Esophagus (tissue), 2 donors: ENCODE results near the gene C2CD5. TPM values are rescaled to one million over a fixed set of nuclear protein-coding genes. Genes with fewer than 3 reads are reported as not detected.
"Not testable (repeated sequence)": the region's sequence is repeated elsewhere in the genome, so short reads cannot be mapped to it uniquely, and the experiment has no call there.

Source experiments
- H3K27ac ChIP-seq, 2 donors: one replicate each; pipeline ENCODE4 v1.5.1; 2013; ENCODE audit warnings: low read depth in 2 of 2, mild to moderate bottlenecking in 2 of 2, inconsistent platforms in 1 of 2, low read length in 1 of 2, moderate library complexity in 1 of 2
- H3K27me3 ChIP-seq, 2 donors: one replicate each; pipeline ENCODE4 v1.6.1; 2013; ENCODE audit warnings: low read length in 2 of 2, control low read depth in 1 of 2, mild to moderate bottlenecking in 1 of 2; ENCODE audit not compliant: insufficient read depth in 2 of 2, control insufficient read depth in 1 of 2
- H3K36me3 ChIP-seq, 2 donors: one replicate each; pipeline ENCODE4 v1.6.1; 2013; ENCODE audit warnings: low read length in 1 of 2; ENCODE audit not compliant: control insufficient read depth in 2 of 2, insufficient read depth in 2 of 2
- H3K4me1 ChIP-seq, 2 donors: one replicate each; pipeline ENCODE4 v1.6.1; 2013; ENCODE audit warnings: low read length in 1 of 2; ENCODE audit not compliant: control insufficient read depth in 2 of 2, insufficient read depth in 2 of 2
- H3K4me3 ChIP-seq, 2 donors: one replicate each; pipeline ENCODE4 v1.5.1; 2013; ENCODE audit warnings: low read length in 2 of 2, mild to moderate bottlenecking in 2 of 2, low read depth in 1 of 2, moderate library complexity in 1 of 2
- H3K9me3 ChIP-seq, 2 donors: one replicate each; pipeline ENCODE4 v1.6.1; 2013; ENCODE audit warnings: mild to moderate bottlenecking in 2 of 2, low read depth in 1 of 2, low read length in 1 of 2, moderate library complexity in 1 of 2; ENCODE audit not compliant: control insufficient read depth in 2 of 2, insufficient read depth in 1 of 2
- WGBS, 2 donors: extraction: QIAGEN DNeasy Blood & Tissue Kit; methylation state at CpG; one replicate each; pipeline ENCODE4 v1.1.7; 2013; 5-methylcytosine and 5-hydroxymethylcytosine counted together
- polyA plus RNA-seq, 2 donors: library from polyadenylated mRNA; stranded (reverse); fragments of 200-250 nt; gene quantifications; one replicate each; pipeline ENCODE4 v1.2.3, GENCODE V29; 2013
- donor health status: healthy with polysubstance abuse.
- donor health status: Bipolar disorder and iron deficiency.

C2CD5 gene
- polyA plus RNA-seq, 2 donors, result 9.2 to 9.5 TPM

DNA sequence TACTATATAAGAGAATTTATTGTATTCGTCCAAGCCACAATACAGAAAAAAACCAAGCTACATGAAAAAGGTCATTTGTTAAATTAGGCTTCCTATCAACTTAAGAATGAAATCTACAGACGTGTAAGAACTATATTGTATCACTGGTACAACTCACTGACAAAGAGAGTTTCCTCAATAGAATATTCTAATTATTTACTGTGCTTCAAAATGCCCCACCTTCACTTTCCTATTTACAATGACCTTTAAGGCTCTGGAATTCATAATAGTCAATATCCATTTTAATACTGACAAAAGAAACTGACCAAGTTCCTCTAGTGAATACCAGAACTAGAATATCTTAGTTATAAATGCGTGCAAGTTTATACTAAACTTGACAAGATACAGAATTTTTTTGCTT, 55.9 kb downstream of the C2CD5 start:
- 96 to 97% methylated on average over 3 of the region's 3 CpGs for WGBS, 2 donors
- Histone ChIP-seq H3K4me3 (no peak overlapping the region), H3K9me3 (no peaks in the 10 kb centered on the region), H3K27me3 (no peaks in the 10 kb centered on the region), H3K4me1 (no peaks in the 10 kb centered on the region), H3K27ac (no peak overlapping the region), H3K36me3 (peaks cover 0 to 2% of the 10 kb centered on the region in 2 donors)

DNA sequence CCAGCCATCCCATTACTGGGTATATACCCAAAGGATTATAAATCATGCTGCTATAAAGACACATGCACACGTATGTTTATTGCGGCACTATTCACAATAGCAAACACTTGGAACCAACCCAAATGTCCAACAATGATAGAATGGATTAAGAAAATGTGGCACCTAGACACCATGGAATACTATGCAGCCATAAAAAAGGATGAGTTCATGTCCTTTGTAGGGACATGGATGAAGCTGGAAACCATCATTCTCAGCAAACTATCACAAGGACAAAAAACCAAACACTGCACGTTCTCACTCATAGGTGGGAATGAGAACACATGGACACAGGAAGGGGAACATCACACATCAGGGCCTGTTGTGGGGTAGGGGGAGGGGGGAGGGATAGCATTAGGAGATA, 56.7 kb downstream of the C2CD5 start:
- 98 to 100% methylated on average over 3 of the region's 3 CpGs for WGBS, 2 donors
- not testable (repeated sequence) for H3K4me1 ChIP-seq, H3K36me3 ChIP-seq, H3K4me3 ChIP-seq, H3K27me3 ChIP-seq, H3K9me3 ChIP-seq, H3K27ac ChIP-seq

DNA sequence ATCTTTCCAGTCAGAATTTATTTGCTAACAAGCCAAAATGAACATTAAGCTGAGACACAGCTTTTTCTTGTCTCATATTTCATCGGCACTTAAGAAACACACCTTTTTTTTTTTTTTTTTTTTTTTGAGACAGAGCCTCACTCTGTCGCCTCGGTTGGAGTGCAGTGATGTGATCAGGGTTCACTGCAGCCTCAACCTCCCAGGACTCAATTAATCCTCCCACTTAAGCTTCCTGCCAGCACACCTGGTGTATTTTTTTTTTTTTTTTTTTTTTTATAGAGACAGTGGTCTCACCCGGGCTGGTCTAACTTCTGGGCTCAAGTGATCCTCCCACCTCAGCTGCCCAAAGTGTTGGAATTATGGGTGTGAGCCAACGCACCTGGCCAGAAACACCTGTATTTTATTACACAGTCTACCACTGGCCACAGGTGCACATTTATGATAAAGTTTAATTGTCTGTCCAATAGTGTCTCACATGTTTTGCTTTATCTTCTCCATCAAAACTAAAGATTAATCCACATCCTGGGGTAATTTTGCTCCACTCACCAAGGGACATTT, 62.7 kb downstream of the C2CD5 start:
- H3K4me1 ChIP-seq, result no peaks in the 10 kb centered on the region
- WGBS, 2 donors, result 78 to 91% methylated on average over 5 of the region's 5 CpGs
- no peak overlapping the region for H3K27ac ChIP-seq
- peaks cover 0 to 2% of the 10 kb centered on the region in 2 donors for H3K36me3 ChIP-seq
- no peak overlapping the region for H3K4me3 ChIP-seq
- H3K27me3 ChIP-seq, result no peaks in the 10 kb centered on the region
- no peaks in the 10 kb centered on the region for H3K9me3 ChIP-seq

DNA sequence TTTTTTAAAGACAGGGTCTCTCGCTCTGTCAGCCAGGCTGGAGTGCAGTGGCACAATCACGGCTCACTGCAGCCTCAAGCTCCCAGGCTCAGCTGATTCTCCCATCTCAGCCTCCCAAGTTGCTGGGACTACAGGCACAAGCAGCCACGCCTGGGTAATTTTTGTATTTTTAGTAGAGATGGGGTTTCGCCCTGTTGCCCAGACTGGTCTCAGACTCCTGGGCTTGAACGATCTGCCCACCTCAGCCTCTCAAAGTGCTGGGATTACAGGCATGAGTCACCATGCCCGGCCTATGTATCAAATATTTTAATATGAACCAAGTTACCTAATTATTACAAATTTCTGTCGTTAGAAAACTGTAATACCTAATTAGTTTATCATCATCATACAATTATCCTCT, 63.5 kb downstream of the C2CD5 start:
- H3K27me3 ChIP-seq, H3K36me3 ChIP-seq, H3K27ac ChIP-seq, H3K4me1 ChIP-seq, H3K9me3 ChIP-seq, H3K4me3 ChIP-seq: not testable (repeated sequence)
- 88% methylated on average over 7 of the region's 7 CpGs for WGBS, 2 donors

DNA sequence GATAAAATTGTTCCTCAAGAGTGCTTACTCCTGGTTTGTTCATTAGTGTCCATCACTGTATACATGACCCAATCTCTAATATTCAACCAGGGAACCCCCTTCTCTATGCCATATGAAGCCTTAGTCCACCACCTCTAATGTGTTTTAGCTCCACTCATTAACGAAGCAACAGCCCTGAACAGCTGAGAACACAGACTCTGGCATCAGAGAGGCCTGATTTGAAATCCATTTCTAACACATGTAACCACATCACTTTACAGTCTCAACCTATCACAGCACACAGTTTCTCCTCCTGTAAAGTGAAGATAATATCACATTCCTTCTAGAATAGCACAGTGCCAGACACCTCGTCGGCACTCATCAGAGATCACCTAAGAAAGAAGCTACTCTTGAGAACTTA, 64.3 kb downstream of the C2CD5 start:
- Histone ChIP-seq H3K27me3 (no peaks in the 10 kb centered on the region), H3K36me3 (peaks cover 0 to 2% of the 10 kb centered on the region in 2 donors), H3K4me1 (no peaks in the 10 kb centered on the region), H3K27ac (no peak overlapping the region), H3K4me3 (no peak overlapping the region), H3K9me3 (no peaks in the 10 kb centered on the region)
- 89 to 92% methylated on average over 3 of the region's 3 CpGs for WGBS, 2 donors

DNA sequence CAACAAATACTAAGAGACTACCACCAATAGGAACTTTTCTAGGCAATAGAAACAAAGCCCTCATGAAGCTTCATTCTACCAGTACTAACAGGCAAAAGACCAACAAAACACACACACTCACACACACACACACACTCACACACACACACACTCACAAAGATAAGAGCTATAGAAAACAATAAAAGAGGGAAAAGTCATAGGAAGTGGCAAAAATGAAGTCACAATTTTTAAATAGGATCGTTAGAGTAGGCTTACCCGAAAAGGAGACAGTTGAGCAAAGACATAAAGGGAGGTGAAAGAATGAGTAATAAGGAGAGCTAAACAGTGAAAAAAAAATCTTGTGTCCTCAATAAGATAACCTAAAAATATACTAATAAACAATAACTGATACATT, 66.5 kb downstream of the C2CD5 start:
- no peaks in the 10 kb centered on the region for H3K4me1 ChIP-seq
- H3K36me3 ChIP-seq, result peaks cover 2 to 4% of the 10 kb centered on the region in 2 donors
- 67 to 68% methylated on average over 2 of the region's 2 CpGs for WGBS, 2 donors
- H3K9me3 ChIP-seq, result no peaks in the 10 kb centered on the region
- no peak overlapping the region for H3K27ac ChIP-seq
- no peaks in the 10 kb centered on the region for H3K27me3 ChIP-seq
- no peak overlapping the region for H3K4me3 ChIP-seq

DNA sequence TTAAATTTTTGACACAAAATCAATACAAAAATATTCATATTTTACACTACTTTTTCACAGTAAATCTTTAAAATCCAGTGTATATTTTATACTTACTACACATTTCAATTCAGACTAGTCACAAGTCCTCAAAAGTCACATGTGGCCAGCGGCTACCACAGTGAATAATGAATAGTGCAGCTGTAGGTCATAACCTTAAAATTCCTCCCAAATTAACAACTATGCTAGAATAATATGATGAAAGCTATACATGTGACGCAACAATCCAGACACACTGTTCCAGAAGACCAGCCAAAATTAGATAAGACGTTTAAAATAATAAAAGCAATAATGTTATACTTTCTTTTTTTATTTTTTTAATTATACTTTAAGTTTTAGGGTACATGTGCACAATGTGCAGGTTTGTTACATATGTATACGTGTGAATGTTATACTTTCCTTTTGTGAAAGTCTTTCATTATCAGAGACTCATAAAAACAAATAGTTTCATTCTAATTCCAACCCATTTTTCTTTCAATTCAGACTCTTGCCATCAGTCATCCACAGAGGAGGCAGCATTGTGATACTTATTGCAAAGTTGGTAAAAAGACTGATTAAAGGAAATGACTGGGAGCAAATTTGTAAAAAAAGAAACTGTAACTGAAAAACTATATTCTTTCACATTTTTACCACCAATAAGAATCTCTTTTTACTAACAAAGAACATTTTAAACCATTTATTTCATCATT, 67.0 kb downstream of the C2CD5 start:
- H3K4me1 ChIP-seq, result no peaks in the 10 kb centered on the region
- peaks cover 2 to 4% of the 10 kb centered on the region in 2 donors for H3K36me3 ChIP-seq
- no peaks in the 10 kb centered on the region for H3K27me3 ChIP-seq
- H3K4me3 ChIP-seq, result no peak overlapping the region
- H3K27ac ChIP-seq, result no peak overlapping the region
- WGBS, 2 donors, result 78 to 80% methylated on average over 4 of the region's 4 CpGs
- H3K9me3 ChIP-seq, result no peaks in the 10 kb centered on the region

DNA sequence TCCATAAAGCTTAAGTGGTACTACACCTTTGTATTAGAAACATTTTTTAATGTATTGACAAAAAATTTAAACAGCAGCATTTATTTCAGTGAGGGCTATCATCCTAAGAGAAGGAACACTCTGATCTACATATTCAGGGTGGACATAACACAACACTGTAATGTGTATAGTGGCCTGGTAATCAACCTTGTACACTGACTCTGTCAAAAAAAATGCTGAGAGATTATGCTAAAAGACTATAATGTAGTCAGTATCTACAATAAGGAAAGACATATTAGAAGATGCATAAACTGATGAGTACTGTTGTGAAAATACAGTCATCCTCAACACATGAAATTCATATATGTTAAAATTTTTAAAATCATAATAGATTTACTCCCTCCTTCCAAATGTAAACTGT, 68.2 kb downstream of the C2CD5 start:
- Histone ChIP-seq H3K4me1 (no peaks in the 10 kb centered on the region), H3K36me3 (peaks cover 2% of the 10 kb centered on the region in 2 donors), H3K9me3 (no peaks in the 10 kb centered on the region), H3K27ac (no peak overlapping the region), H3K27me3 (no peaks in the 10 kb centered on the region), H3K4me3 (no peak overlapping the region)

DNA sequence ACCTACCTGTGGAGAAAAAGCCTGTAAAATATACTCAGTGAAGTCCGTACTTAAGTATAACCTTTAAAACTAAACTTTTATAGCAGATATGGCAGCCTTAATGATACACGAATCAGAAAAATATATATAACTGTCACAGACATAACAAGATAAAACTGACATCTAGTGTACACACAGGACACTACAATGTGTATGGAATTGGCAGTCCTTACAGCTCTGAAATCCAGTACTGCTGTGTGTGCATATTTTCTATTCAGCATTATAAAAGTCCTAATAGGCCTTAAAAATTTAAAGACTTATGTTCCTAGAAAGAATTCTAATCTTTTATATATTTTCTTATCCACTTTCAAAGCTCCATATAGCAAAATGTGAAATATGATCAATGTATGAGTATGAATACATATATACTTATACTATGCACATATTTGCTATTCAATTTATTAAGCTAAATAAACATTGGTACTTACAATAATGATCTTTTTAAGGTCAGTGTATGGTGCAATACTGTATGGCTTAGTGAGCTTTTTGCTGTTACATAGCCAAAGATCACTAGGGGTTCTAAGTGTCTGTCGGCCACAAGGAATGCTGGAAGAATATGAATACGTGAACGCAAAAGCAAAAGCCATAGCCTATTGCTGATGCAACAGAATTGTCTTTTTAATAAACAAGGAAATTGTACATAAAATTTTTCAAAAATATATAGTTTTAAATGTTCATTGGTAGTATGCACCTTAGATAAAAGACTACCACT, 69.2 kb downstream of the C2CD5 start:
- Histone ChIP-seq H3K36me3 (peaks cover 2% of the 10 kb centered on the region in 2 donors), H3K4me1 (no peaks in the 10 kb centered on the region), H3K27me3 (no peaks in the 10 kb centered on the region), H3K4me3 (no peak overlapping the region), H3K27ac (no peak overlapping the region), H3K9me3 (no peaks in the 10 kb centered on the region)
- 88 to 89% methylated on average over 5 of the region's 5 CpGs for WGBS, 2 donors
